Measurements from ENCODE around the gene LRRC59. TPM values are rescaled to one million over a fixed set of nuclear protein-coding genes. Genes with fewer than 3 reads are reported as not detected.

Gene LRRC59
- total and polyA plus RNA-seq, 2 donors (not counting 1 experiment from before 2014, with no cell fraction given), result 27.7 to 31.2 TPM

- no peaks in the 10 kb centered on the region for H3K4me1 ChIP-seq (ENCODE audit: control insufficient read depth in 2 of 2, insufficient read depth in 2 of 2, low read length in 2 of 2)
- ChIA-PET CTCF (no interaction called here), POLR2A (no interaction called here)
- H3K27me3 ChIP-seq (replicated peaks in 1 of 4; ENCODE audit: control extremely low read depth in 1 of 4, control insufficient read depth in 3 of 4, insufficient read depth in 4 of 4, low read length in 3 of 4), result no peaks in the 10 kb centered on the region
- ATAC-seq (ENCODE audit: low read depth) (no peak), DNase-seq (no peak)
- no peak overlapping the region for H2AFZ ChIP-seq (ENCODE audit: insufficient read depth, low read depth, low read length, poor library complexity, severe bottlenecking)
- 96% methylated on average over 12 of the region's 12 CpGs for WGBS (ENCODE audit: insufficient coverage)
- H3K9me3 ChIP-seq (ENCODE audit: control extremely low read depth in 1 of 3, control insufficient read depth in 2 of 3, insufficient read depth in 1 of 3, low read length in 2 of 3), result no peaks in the 10 kb centered on the region
- H3K9ac ChIP-seq (ENCODE audit: low read length), result no peak overlapping the region
- no peaks in the 10 kb centered on the region for H3K9me3 Mint-ChIP-seq (ENCODE audit: insufficient read depth)
- no peak overlapping the region for H3K27ac Mint-ChIP-seq
- intact Hi-C loops (cut with micrococcal nuclease), result no loop called here
- no peaks in the 10 kb centered on the region for H3K27me3 Mint-ChIP-seq
- H3K4me1 Mint-ChIP-seq, result no peaks in the 10 kb centered on the region
- H3K4me2 ChIP-seq (replicated peaks; ENCODE audit: low read depth, low read length, poor library complexity, severe bottlenecking), result no peak overlapping the region
- no peaks in the 10 kb centered on the region for H3K79me2 ChIP-seq (ENCODE audit: control insufficient read depth, insufficient read depth, low read length)
- H3K4me3 Mint-ChIP-seq, result no peak overlapping the region
- peaks cover 32 to 69% of the 10 kb centered on the region in 2 experiments for H3K36me3 ChIP-seq (replicated peaks in 1 of 2; ENCODE audit: control extremely low read depth in 1 of 2, control insufficient read depth in 1 of 2, extremely low read depth in 1 of 2, insufficient read depth in 2 of 2, low read length in 1 of 2)
- peaks cover 3% of the 10 kb centered on the region for H4K20me1 ChIP-seq (ENCODE audit: control insufficient read depth, insufficient read depth, low read length, poor library complexity, severe bottlenecking)
- no peak overlapping the region for H3K27ac ChIP-seq (ENCODE audit: low read length in 2 of 2)
- TF ChIP-seq EZH2 (IDR thresholded peaks at IDR 0.05; ENCODE audit: borderline replicate concordance, insufficient read depth, low read depth, low read length, poor library complexity, severe bottlenecking) (no peak), CTCF (IDR thresholded peaks at IDR 0.05) (no peak)
- no peak overlapping the region for H3K4me3 ChIP-seq (ENCODE audit: control extremely low read depth in 1 of 5, extremely low read depth in 1 of 5, insufficient read depth in 1 of 5, low read depth in 2 of 5, low read length in 4 of 5)
These were observed 14.4 kb downstream of the LRRC59 start for GRCh38 chr17:50382931-50383330.

GRCh38 chr17:50381920-50382319 is 15.4 kb downstream of the LRRC59 start:
- CTCF ChIA-PET, result interaction anchor here (1.5 to 3.3 kb wide), 3 partner anchors 14 to 20 kb away, joined by 4 to 15 read pairs (median 7); partner anchors contain the start of gene LRRC59

More at GRCh38 chr17:50381920-50382319, 15.4 kb downstream of the LRRC59 start:
- POLR2A ChIA-PET, result interaction anchor here (1.6 kb wide), 1 partner anchor 15 kb away, joined by 4 read pairs; the partner anchor contains the start of gene LRRC59
- H3K9me3 ChIP-seq (ENCODE audit: control extremely low read depth in 1 of 3, control insufficient read depth in 2 of 3, insufficient read depth in 1 of 3, low read length in 2 of 3), result no peaks in the 10 kb centered on the region
- DNase-seq (no peak), ATAC-seq (ENCODE audit: low read depth) (no peak)
- H3K9me3 Mint-ChIP-seq (ENCODE audit: insufficient read depth), result no peaks in the 10 kb centered on the region
- H3K4me3 ChIP-seq (ENCODE audit: control extremely low read depth in 1 of 5, extremely low read depth in 1 of 5, insufficient read depth in 1 of 5, low read depth in 2 of 5, low read length in 4 of 5), result no peak overlapping the region
- no peak overlapping the region for H3K27ac Mint-ChIP-seq
- intact Hi-C loops (cut with micrococcal nuclease), result no loop called here
- H3K27me3 Mint-ChIP-seq, result no peaks in the 10 kb centered on the region
- H3K4me2 ChIP-seq (replicated peaks; ENCODE audit: low read depth, low read length, poor library complexity, severe bottlenecking), result no peak overlapping the region
- TF ChIP-seq EZH2 (IDR thresholded peaks at IDR 0.05; ENCODE audit: borderline replicate concordance, insufficient read depth, low read depth, low read length, poor library complexity, severe bottlenecking) (no peak), CTCF (IDR thresholded peaks at IDR 0.05) (no peak)
- H2AFZ ChIP-seq (ENCODE audit: insufficient read depth, low read depth, low read length, poor library complexity, severe bottlenecking), result no peak overlapping the region
- no peaks in the 10 kb centered on the region for H3K4me1 ChIP-seq (ENCODE audit: control insufficient read depth in 2 of 2, insufficient read depth in 2 of 2, low read length in 2 of 2)
- no peaks in the 10 kb centered on the region for H4K20me1 ChIP-seq (ENCODE audit: control insufficient read depth, insufficient read depth, low read length, poor library complexity, severe bottlenecking)
- H3K27me3 ChIP-seq (replicated peaks in 1 of 4; ENCODE audit: control extremely low read depth in 1 of 4, control insufficient read depth in 3 of 4, insufficient read depth in 4 of 4, low read length in 3 of 4), result no peaks in the 10 kb centered on the region
- no peak overlapping the region for H3K27ac ChIP-seq (ENCODE audit: low read length in 2 of 2)
- H3K9ac ChIP-seq (ENCODE audit: low read length), result no peak overlapping the region
- H3K4me1 Mint-ChIP-seq, result no peaks in the 10 kb centered on the region
- H3K36me3 ChIP-seq (replicated peaks in 1 of 2; ENCODE audit: control extremely low read depth in 1 of 2, control insufficient read depth in 1 of 2, extremely low read depth in 1 of 2, insufficient read depth in 2 of 2, low read length in 1 of 2), result peaks cover 25 to 59% of the 10 kb centered on the region in 2 experiments
- H3K79me2 ChIP-seq (ENCODE audit: control insufficient read depth, insufficient read depth, low read length), result no peaks in the 10 kb centered on the region
- no peak overlapping the region for H3K4me3 Mint-ChIP-seq
- 87% methylated on average over 3 of the region's 3 CpGs for WGBS (ENCODE audit: insufficient coverage)

Measured in B cell (primary cell).